ENCODE measurements around the gene THRA. TPM values are rescaled to one million over a fixed set of nuclear protein-coding genes. Genes with fewer than 3 reads are reported as not detected.
A peak's percentile ranks its signal among the peaks of the same experiment; 100 is the strongest.

Gene THRA
- total and polyA plus RNA-seq, 8 donors: 37.9 to 80.7 (median 72.3) TPM

DNA sequence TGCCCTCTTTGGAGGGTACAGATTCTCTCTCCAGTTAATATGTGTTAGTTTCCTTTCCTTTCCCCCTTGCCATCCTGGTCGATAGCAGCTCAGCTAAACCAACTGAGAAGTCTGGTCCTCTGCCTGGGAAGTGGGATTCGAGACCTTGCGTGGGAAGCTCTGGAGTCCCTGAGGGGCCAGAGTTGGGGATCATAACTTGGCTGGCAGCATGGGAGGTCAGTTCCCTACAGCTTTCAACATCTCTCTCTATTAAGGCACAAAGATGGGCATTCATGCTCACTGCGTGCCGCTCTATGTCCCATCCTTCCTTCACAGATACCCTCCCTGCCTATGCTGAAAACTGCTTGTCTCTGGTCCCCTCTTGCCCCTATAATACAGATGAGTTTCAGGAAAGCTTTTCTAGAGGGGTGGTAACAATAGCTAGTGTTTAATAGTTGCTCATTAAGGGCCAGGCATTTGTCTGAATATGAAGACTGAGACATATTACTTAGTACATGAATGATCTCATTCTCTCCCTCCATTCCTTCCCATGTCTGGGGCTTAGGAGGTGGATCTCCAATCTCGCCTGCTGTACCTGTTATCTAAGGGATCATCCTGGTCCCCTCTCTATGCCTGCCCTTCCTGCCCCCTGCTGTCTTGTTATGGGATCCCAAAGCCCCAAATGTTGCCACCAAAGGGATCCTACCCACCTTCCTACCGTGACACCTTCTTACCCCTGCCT, 10.8 kb downstream of the THRA start:
- peaks cover 0 to 7% of the 10 kb centered on the region in 2 donors for H3K36me3 ChIP-seq
- no peak for DNase-seq
- peak overlapping the region; percentile 75 to 83 for H3K27ac ChIP-seq
- no peaks in the 10 kb centered on the region for H3K27me3 ChIP-seq
- peaks cover 63 to 86% of the 10 kb centered on the region in 2 donors for H3K4me1 ChIP-seq
- TF ChIP-seq, protein P1, sequence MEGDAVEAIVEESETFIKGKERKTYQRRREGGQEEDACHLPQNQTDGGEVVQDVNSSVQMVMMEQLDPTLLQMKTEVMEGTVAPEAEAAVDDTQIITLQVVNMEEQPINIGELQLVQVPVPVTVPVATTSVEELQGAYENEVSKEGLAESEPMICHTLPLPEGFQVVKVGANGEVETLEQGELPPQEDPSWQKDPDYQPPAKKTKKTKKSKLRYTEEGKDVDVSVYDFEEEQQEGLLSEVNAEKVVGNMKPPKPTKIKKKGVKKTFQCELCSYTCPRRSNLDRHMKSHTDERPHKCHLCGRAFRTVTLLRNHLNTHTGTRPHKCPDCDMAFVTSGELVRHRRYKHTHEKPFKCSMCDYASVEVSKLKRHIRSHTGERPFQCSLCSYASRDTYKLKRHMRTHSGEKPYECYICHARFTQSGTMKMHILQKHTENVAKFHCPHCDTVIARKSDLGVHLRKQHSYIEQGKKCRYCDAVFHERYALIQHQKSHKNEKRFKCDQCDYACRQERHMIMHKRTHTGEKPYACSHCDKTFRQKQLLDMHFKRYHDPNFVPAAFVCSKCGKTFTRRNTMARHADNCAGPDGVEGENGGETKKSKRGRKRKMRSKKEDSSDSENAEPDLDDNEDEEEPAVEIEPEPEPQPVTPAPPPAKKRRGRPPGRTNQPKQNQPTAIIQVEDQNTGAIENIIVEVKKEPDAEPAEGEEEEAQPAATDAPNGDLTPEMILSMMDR (IDR thresholded peaks at IDR 0.05): no peak
- intact Hi-C loops (cut with DNase I): no loop called here
- no peaks in the 10 kb centered on the region for H3K9me3 ChIP-seq
- H3K4me3 ChIP-seq: no peak overlapping the region
- no peak for ATAC-seq

DNA sequence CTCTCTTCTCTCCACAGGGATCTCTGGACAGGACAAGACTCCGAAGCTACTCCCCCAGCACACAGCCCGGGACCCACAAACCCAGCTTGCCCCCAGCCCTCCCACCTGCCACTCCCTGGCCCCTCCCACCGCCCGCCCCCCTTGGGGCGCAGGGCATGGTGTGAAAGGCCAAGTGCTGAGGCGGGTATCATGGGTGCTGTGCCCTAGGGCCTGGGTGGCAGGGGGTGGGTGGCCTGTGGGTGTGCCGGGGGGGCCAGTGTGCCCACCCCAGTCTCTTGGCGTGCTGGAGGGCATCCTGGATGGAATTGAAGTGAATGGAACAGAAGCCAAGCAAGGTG, 11.4 kb downstream of the THRA start:
- DNase-seq (no peak), ATAC-seq (no peak)
- Histone ChIP-seq H3K36me3 (peaks cover 0 to 12% of the 10 kb centered on the region in 2 donors), H3K27me3 (no peaks in the 10 kb centered on the region), H3K4me3 (no peak overlapping the region), H3K9me3 (no peaks in the 10 kb centered on the region), H3K4me1 (peaks cover 61 to 81% of the 10 kb centered on the region in 2 donors), H3K27ac (peak overlapping the region; percentile 65 to 83)
- TF ChIP-seq, protein P1 (IDR thresholded peaks at IDR 0.05): no peak
- intact Hi-C loops (cut with DNase I): no loop called here

DNA sequence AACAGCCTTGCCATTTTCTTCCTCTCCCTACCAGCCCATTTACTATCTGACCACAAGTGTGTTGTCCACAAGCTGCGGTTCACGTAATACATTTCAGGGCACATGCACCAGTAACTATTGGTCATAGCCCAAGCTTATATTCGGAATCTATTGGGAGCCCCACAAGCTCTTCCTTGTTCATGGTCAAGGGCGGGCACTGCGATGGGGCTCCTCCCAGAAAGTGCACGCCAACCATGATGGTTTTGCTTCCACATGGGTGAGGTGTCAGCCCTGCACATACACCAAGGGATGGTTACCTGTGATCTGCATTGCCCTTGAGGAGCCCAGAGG, 12.1 kb downstream of the THRA start:
- intact Hi-C loops (cut with DNase I): no loop called here
- Histone ChIP-seq H3K36me3 (peaks cover 0 to 18% of the 10 kb centered on the region in 2 donors), H3K27ac (peak overlapping the region; percentile 65 to 83), H3K4me3 (no peak overlapping the region), H3K9me3 (no peaks in the 10 kb centered on the region), H3K27me3 (no peaks in the 10 kb centered on the region), H3K4me1 (peaks cover 54 to 74% of the 10 kb centered on the region in 2 donors)
- DNase-seq: no peak
- TF ChIP-seq, protein P1 (IDR thresholded peaks at IDR 0.05): no peak
- peak; percentile 1 for ATAC-seq

DNA sequence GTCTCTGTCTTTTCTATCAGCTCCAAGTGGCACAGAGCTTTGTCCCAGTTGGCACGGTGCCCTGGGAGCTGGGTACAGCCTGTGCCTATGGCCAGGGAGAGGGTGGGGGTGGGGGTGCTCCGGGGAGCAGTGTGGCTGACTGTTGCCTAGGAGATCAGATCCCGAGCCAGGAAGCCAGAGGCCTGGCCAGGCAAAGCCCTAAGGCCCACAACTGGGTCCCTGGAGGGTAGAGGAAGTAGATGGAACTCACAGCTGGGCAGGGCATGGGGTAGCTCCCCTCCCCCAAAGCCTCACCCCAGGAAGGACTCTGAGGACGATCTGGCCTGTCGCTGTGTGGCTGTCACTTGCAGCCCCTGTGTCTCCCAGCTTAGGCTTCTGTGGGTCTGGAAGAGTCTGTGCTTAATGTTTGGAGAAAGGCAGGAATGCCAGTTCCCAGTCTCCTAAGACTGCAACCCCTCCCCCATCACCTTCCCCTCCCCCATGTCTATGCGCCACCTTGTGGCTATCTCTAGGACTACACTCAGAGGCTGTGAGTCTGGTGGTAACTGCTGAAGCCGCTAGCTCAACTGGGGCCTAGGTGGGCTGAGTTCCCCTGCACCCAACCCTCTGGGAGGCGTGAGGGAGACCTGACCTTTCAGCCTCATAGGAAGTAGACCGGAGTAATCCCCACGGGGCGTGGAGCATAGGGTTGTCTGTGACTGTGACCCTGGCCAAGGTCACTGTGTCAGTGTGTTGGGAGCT, 12.6 kb downstream of the THRA start:
- ATAC-seq: peak; percentile 67
- H3K4me1 ChIP-seq: peaks cover 49 to 69% of the 10 kb centered on the region in 2 donors
- no peaks in the 10 kb centered on the region for H3K9me3 ChIP-seq
- H3K36me3 ChIP-seq: peaks cover 0 to 18% of the 10 kb centered on the region in 2 donors
- H3K27me3 ChIP-seq: no peaks in the 10 kb centered on the region
- peak in 3 of 4 donors; percentile 75 to 86 (median 78) for DNase-seq
- intact Hi-C loops (cut with DNase I): no loop called here
- TF ChIP-seq, protein P1 (IDR thresholded peaks at IDR 0.05): peak; percentile 72 to 95
- no peak overlapping the region for H3K4me3 ChIP-seq
- H3K27ac ChIP-seq: peak overlapping the region; percentile 65 to 83

DNA sequence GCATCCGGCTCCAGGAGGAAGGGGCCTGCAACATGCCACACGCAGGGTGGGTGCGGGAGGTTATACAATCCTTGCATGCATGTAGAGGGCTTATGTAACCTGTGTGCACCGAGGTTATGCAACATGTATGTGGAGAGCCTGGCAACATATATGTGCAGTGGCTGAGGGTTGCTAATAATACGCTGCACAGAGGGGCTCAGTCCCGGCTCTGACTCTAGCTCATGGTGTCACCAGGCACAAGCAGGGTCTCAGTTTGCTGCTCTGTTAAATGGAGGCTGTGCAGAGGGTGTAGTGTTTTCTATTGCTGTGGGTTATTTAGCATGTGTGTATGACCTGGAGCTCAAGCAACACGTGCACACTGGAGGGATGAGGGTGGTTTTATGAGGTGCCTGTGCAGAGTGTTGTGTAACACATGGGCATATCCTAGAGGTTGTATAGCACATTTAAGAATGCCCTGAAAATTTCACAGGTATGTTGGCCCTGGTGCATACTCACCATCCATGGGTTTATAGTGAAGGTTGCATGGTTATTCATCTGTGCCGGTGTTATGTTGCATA, 13.3 kb downstream of the THRA start:
- TF ChIP-seq, protein P1 (IDR thresholded peaks at IDR 0.05): no peak
- DNase-seq: no peak
- H3K4me1 ChIP-seq: peaks cover 43 to 62% of the 10 kb centered on the region in 2 donors
- intact Hi-C loops (cut with DNase I): no loop called here
- H3K9me3 ChIP-seq: no peaks in the 10 kb centered on the region
- H3K27me3 ChIP-seq: no peaks in the 10 kb centered on the region
- H3K27ac ChIP-seq: peak overlapping the region; percentile 65 to 83
- no peak overlapping the region for H3K4me3 ChIP-seq
- ATAC-seq: no peak
- peaks cover 0 to 18% of the 10 kb centered on the region in 2 donors for H3K36me3 ChIP-seq

Measured in left lung (tissue), 10 donors.